HuH-7 (cell line): ENCODE measurements around the gene RFWD3.

Experiments used
- DNase-seq: peaks from one replicate; pipeline ENCODE4 v3.0.0; 2011; ENCODE audit warnings: low spot score

Gene RFWD3

GRCh38 chr16:74617206-74617788 lies 49.4 kb downstream of the RFWD3 start:
- no peak for DNase-seq

- no peak for DNase-seq
These were observed 55.0 kb downstream of the RFWD3 start for GRCh38 chr16:74611721-74612120.

GRCh38 chr16:74608944-74609343 lies 57.7 kb downstream of the RFWD3 start:
- no peak for DNase-seq

- no peak for DNase-seq
These were observed 58.3 kb downstream of the RFWD3 start for GRCh38 chr16:74608381-74608780.

- no peak for DNase-seq
These were observed 58.7 kb downstream of the RFWD3 start for GRCh38 chr16:74607962-74608356.

GRCh38 chr16:74607310-74607961 lies 59.2 kb downstream of the RFWD3 start:
- peak; percentile 32 for DNase-seq

- peak; percentile 85 for DNase-seq
These were observed 60.0 kb downstream of the RFWD3 start, which contains the start of gene GLG1 for GRCh38 chr16:74606521-74607309. Gene GLG1 (minus strand): TSS chr16:74607114. CDS start chr16:74607094, 20 bp downstream.

GRCh38 chr16:74605746-74606520 lies 60.7 kb downstream of the RFWD3 start:
- no peak for DNase-seq

GRCh38 chr16:74605332-74605731 lies 61.3 kb downstream of the RFWD3 start:
- DNase-seq: no peak

GRCh38 chr16:74603848-74604247 lies 62.8 kb downstream of the RFWD3 start:
- DNase-seq: no peak

GRCh38 chr16:74601126-74601871 lies 65.4 kb downstream of the RFWD3 start:
- no peak for DNase-seq

- no peak for DNase-seq
These were observed 70.1 kb downstream of the RFWD3 start for GRCh38 chr16:74596586-74596985.

- no peak for DNase-seq
These were observed 73.8 kb downstream of the RFWD3 start for GRCh38 chr16:74592847-74593246.

- DNase-seq: no peak
These were observed 74.6 kb downstream of the RFWD3 start for GRCh38 chr16:74591876-74592650.

- no peak for DNase-seq
These were observed 79.7 kb downstream of the RFWD3 start for GRCh38 chr16:74586948-74587347.

- DNase-seq: no peak
These were observed 80.7 kb downstream of the RFWD3 start for GRCh38 chr16:74585846-74586443.

GRCh38 chr16:74583926-74584666 lies 82.6 kb downstream of the RFWD3 start:
- no peak for DNase-seq

GRCh38 chr16:74582970-74583369 lies 83.7 kb downstream of the RFWD3 start:
- DNase-seq: no peak

GRCh38 chr16:74580833-74581232 lies 85.8 kb downstream of the RFWD3 start:
- DNase-seq: no peak

- DNase-seq: no peak
These were observed 87.8 kb downstream of the RFWD3 start for GRCh38 chr16:74578838-74579237.
